Stimulated activated naive CD8-positive, alpha-beta T cell treated with anti-CD3 and anti-CD28 coated beads, Interleukin-15, Interleukin-2, amounts not matched to agents 100 ng/mL and 50 ng/mL, for 24 hours (primary cell): ENCODE results near the gene MAPK8IP2.
A peak's percentile ranks its signal among the peaks of the same experiment; 100 is the strongest.

Experiments
- H3K27ac Mint-ChIP-seq: one replicate; pipeline ENCODE4 v1.8.0; 2021; ENCODE audit warnings: mild to moderate bottlenecking, mixed read lengths
- H3K27me3 Mint-ChIP-seq: one replicate; pipeline ENCODE4 v1.8.0; 2021; ENCODE audit warnings: mixed read lengths
- H3K36me3 Mint-ChIP-seq: one replicate; pipeline ENCODE4 v1.8.0; 2021; ENCODE audit warnings: low read depth, mixed read lengths
- H3K4me1 Mint-ChIP-seq: one replicate; pipeline ENCODE4 v1.8.0; 2021; ENCODE audit warnings: low read depth, mixed read lengths
- H3K4me3 Mint-ChIP-seq: one replicate; pipeline ENCODE4 v1.8.0; 2021; ENCODE audit warnings: mild to moderate bottlenecking, mixed read lengths
- H3K9me3 Mint-ChIP-seq: one replicate; pipeline ENCODE4 v1.8.0; 2021; ENCODE audit warnings: mixed read lengths

Gene MAPK8IP2

GRCh38 chr22:50581950-50582492 is 18.6 kb upstream of the MAPK8IP2 start:
- H3K4me1 Mint-ChIP-seq = peaks cover 26% of the 10 kb centered on the region
- H3K36me3 Mint-ChIP-seq = peaks cover 9% of the 10 kb centered on the region
- peak overlapping the region; percentile 98 for H3K4me3 Mint-ChIP-seq
- peak overlapping the region; percentile 85 for H3K27ac Mint-ChIP-seq
- H3K9me3 Mint-ChIP-seq = no peaks in the 10 kb centered on the region
- no peaks in the 10 kb centered on the region for H3K27me3 Mint-ChIP-seq

GRCh38 chr22:50582493-50583293 is 17.9 kb upstream of the MAPK8IP2 start, which contains the start of gene CHKB:
Gene CHKB (minus strand): TSS chr22:50582849. CDS start chr22:50582781, 68 bp downstream.
- Mint-ChIP-seq H3K27me3 (no peaks in the 10 kb centered on the region), H3K36me3 (peaks cover 9% of the 10 kb centered on the region), H3K4me3 (peak within 1 kb of the TSS; percentile 98), H3K4me1 (peaks cover 21% of the 10 kb centered on the region), H3K27ac (peak within 1 kb of the TSS; percentile 97), H3K9me3 (no peaks in the 10 kb centered on the region)

GRCh38 chr22:50583294-50583861 is 17.2 kb upstream of the MAPK8IP2 start:
- H3K4me1 Mint-ChIP-seq = peaks cover 21% of the 10 kb centered on the region
- no peaks in the 10 kb centered on the region for H3K9me3 Mint-ChIP-seq
- no peaks in the 10 kb centered on the region for H3K27me3 Mint-ChIP-seq
- H3K36me3 Mint-ChIP-seq = peaks cover 9% of the 10 kb centered on the region
- H3K27ac Mint-ChIP-seq = peak overlapping the region; percentile 97
- peak overlapping the region; percentile 98 for H3K4me3 Mint-ChIP-seq

GRCh38 chr22:50584106-50585096 is 16.2 kb upstream of the MAPK8IP2 start:
- Mint-ChIP-seq H3K36me3 (peaks cover 5% of the 10 kb centered on the region), H3K4me3 (peak overlapping the region; percentile 98), H3K9me3 (no peaks in the 10 kb centered on the region), H3K27ac (peak overlapping the region; percentile 97), H3K27me3 (no peaks in the 10 kb centered on the region), H3K4me1 (peaks cover 21% of the 10 kb centered on the region)

- no peaks in the 10 kb centered on the region for H3K9me3 Mint-ChIP-seq
- H3K27me3 Mint-ChIP-seq = no peaks in the 10 kb centered on the region
- peaks cover 17% of the 10 kb centered on the region for H3K4me1 Mint-ChIP-seq
- H3K36me3 Mint-ChIP-seq = peaks cover 5% of the 10 kb centered on the region
- no peak overlapping the region for H3K4me3 Mint-ChIP-seq
- H3K27ac Mint-ChIP-seq = no peak overlapping the region
Measured at GRCh38 chr22:50585238-50585637, 15.4 kb upstream of the MAPK8IP2 start.

- Mint-ChIP-seq H3K4me3 (no peak overlapping the region), H3K4me1 (peaks cover 17% of the 10 kb centered on the region), H3K27me3 (no peaks in the 10 kb centered on the region), H3K36me3 (peaks cover 5% of the 10 kb centered on the region), H3K9me3 (no peaks in the 10 kb centered on the region), H3K27ac (no peak overlapping the region)
Measured at GRCh38 chr22:50585781-50586180, 14.8 kb upstream of the MAPK8IP2 start.

- Mint-ChIP-seq H3K36me3 (no peaks in the 10 kb centered on the region), H3K27ac (no peak overlapping the region), H3K27me3 (no peaks in the 10 kb centered on the region), H3K4me3 (no peak overlapping the region), H3K4me1 (peaks cover 15% of the 10 kb centered on the region), H3K9me3 (no peaks in the 10 kb centered on the region)
Measured at GRCh38 chr22:50586416-50586815, 14.2 kb upstream of the MAPK8IP2 start.

GRCh38 chr22:50587407-50587806 is 13.2 kb upstream of the MAPK8IP2 start:
- H3K4me1 Mint-ChIP-seq = peaks cover 9% of the 10 kb centered on the region
- H3K9me3 Mint-ChIP-seq = no peaks in the 10 kb centered on the region
- no peak overlapping the region for H3K4me3 Mint-ChIP-seq
- no peak overlapping the region for H3K27ac Mint-ChIP-seq
- no peaks in the 10 kb centered on the region for H3K36me3 Mint-ChIP-seq
- no peaks in the 10 kb centered on the region for H3K27me3 Mint-ChIP-seq

- H3K27ac Mint-ChIP-seq = no peak overlapping the region
- peaks cover 14% of the 10 kb centered on the region for H3K36me3 Mint-ChIP-seq
- peaks cover 11% of the 10 kb centered on the region for H3K27me3 Mint-ChIP-seq
- peaks cover 3% of the 10 kb centered on the region for H3K4me1 Mint-ChIP-seq
- H3K4me3 Mint-ChIP-seq = no peak overlapping the region
- H3K9me3 Mint-ChIP-seq = no peaks in the 10 kb centered on the region
Measured at GRCh38 chr22:50595189-50595588, 5.4 kb upstream of the MAPK8IP2 start.

- Mint-ChIP-seq H3K9me3 (no peaks in the 10 kb centered on the region), H3K27ac (no peak overlapping the region), H3K4me1 (peaks cover 9% of the 10 kb centered on the region), H3K27me3 (peaks cover 18% of the 10 kb centered on the region), H3K36me3 (peaks cover 14% of the 10 kb centered on the region), H3K4me3 (no peak overlapping the region)
Measured at GRCh38 chr22:50597097-50597496, 3.5 kb upstream of the MAPK8IP2 start.

GRCh38 chr22:50599816-50600455 is 657 bp upstream of the MAPK8IP2 start:
- Mint-ChIP-seq H3K4me3 (peak overlapping the region; percentile 51), H3K27me3 (peaks cover 33% of the 10 kb centered on the region), H3K4me1 (peaks cover 9% of the 10 kb centered on the region), H3K27ac (no peak overlapping the region), H3K36me3 (peaks cover 14% of the 10 kb centered on the region), H3K9me3 (no peaks in the 10 kb centered on the region)

- Mint-ChIP-seq H3K4me1 (peaks cover 9% of the 10 kb centered on the region), H3K27ac (no peak overlapping the region), H3K4me3 (peak overlapping the region; percentile 57), H3K36me3 (peaks cover 14% of the 10 kb centered on the region), H3K27me3 (peaks cover 37% of the 10 kb centered on the region), H3K9me3 (no peaks in the 10 kb centered on the region)
Measured at GRCh38 chr22:50600967-50601668, 525 bp downstream of the MAPK8IP2 start.

GRCh38 chr22:50601669-50602337 is 1.2 kb downstream of the MAPK8IP2 start:
- no peaks in the 10 kb centered on the region for H3K9me3 Mint-ChIP-seq
- peaks cover 9% of the 10 kb centered on the region for H3K4me1 Mint-ChIP-seq
- peaks cover 41% of the 10 kb centered on the region for H3K27me3 Mint-ChIP-seq
- H3K27ac Mint-ChIP-seq = no peak overlapping the region
- peak overlapping the region; percentile 57 for H3K4me3 Mint-ChIP-seq
- peaks cover 8% of the 10 kb centered on the region for H3K36me3 Mint-ChIP-seq
